Right cardiac atrium (tissue), 5 donors: ENCODE data around the gene DTD2. TPM values are rescaled to one million over a fixed set of nuclear protein-coding genes. Genes with fewer than 3 reads are reported as not detected.

Experiments
- ATAC-seq, 2 donors: fragments of 200-7000 bp; cut with Tn5 transposase; one replicate each; pipeline versions ENCODE4 v1.8.0 to v1.9.1; 2020; ENCODE audit warnings: moderate library complexity in 2 of 2, mild to moderate bottlenecking in 1 of 2
- DNase-seq, 3 donors: peaks; one replicate each; pipeline ENCODE4 v3.0.0-alpha.2; 2020
- H3K27ac ChIP-seq: one replicate; pipeline ENCODE4 v1.5.1; 2013; ENCODE audit warnings: mild to moderate bottlenecking, low read length, control low read depth, moderate library complexity
- H3K27me3 ChIP-seq: one replicate; pipeline ENCODE4 v1.6.1; 2013; ENCODE audit not compliant: control insufficient read depth, insufficient read depth
- H3K4me1 ChIP-seq: one replicate; pipeline ENCODE4 v1.6.1; 2013; ENCODE audit warnings: low read length; ENCODE audit not compliant: control insufficient read depth, insufficient read depth
- H3K4me3 ChIP-seq: one replicate; pipeline ENCODE4 v1.5.1; 2013; ENCODE audit warnings: low read length, control low read depth
- H3K9me3 ChIP-seq: one replicate; pipeline ENCODE4 v1.6.1; 2013; ENCODE audit warnings: low read length; ENCODE audit not compliant: control insufficient read depth
- WGBS: extraction: QIAGEN DNeasy Blood & Tissue Kit; methylation state at CpG from one replicate; pipeline ENCODE4 v1.1.7; 2013; 5-methylcytosine and 5-hydroxymethylcytosine counted together
- intact Hi-C, 4 donors: fragments of 100-400 bp; cut with DNase I; formaldehyde crosslinking; loops; one replicate each; pipeline versions ENCODE4 v1.11.0 to v1.14.0; 2022 to 2023
- polyA plus RNA-seq: library from polyadenylated mRNA; stranded (reverse); fragments of 200-250 nt; gene quantifications from one replicate; pipeline ENCODE4 v1.2.3, GENCODE V29; 2013
- total RNA-seq, 4 donors: library from RNA; stranded (reverse); fragmentation: NEBNext Ultra II Directional; extraction: Animal tissue kit (Norgen Biotek cat#: 25700); gene quantifications; one replicate each; pipeline ENCODE4 v1.2.1, GENCODE V29; 2021
- donor health status: healthy with polysubstance abuse.
- donor health status: DM: no; HTN: yes; CAD: no.
- donor health status: DM: no; HTN: no; CAD: no.
- donor health status: DM: no; HTN: yes; CAD: no; lungs with severe emphysema.
- donor health status: DM: yes; HTN: yes; CAD: no.

DTD2 gene
- total and polyA plus RNA-seq, 5 donors = 7.0 to 10.7 (median 9.0) TPM

DNA sequence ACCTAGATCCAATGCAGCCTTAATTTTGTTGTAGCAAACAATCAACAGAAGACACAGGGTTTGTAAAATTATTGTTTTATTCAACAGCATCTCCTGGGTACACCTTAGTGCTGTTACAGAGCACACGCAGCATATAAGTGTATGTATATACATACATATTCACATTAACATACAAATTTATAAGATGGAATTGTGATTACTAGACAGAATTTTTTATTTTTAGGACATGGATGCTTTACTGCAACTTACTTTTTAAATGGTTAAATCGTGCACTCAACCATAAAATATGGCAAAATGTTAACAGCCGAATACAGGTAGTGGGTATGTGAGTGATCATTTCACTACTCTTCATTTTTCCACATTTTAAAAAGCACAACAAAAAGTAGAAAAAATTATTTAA is 53.6 kb downstream of the DTD2 start:
- H3K4me3 ChIP-seq = no peak overlapping the region
- DNase-seq = no peak
- H3K9me3 ChIP-seq = no peaks in the 10 kb centered on the region
- intact Hi-C loops = no loop called here
- ATAC-seq = no peak
- H3K27ac ChIP-seq = no peak overlapping the region
- H3K4me1 ChIP-seq = peaks cover 1% of the 10 kb centered on the region
- WGBS = 96% methylated on average over 3 of the region's 3 CpGs
- no peaks in the 10 kb centered on the region for H3K27me3 ChIP-seq

DNA sequence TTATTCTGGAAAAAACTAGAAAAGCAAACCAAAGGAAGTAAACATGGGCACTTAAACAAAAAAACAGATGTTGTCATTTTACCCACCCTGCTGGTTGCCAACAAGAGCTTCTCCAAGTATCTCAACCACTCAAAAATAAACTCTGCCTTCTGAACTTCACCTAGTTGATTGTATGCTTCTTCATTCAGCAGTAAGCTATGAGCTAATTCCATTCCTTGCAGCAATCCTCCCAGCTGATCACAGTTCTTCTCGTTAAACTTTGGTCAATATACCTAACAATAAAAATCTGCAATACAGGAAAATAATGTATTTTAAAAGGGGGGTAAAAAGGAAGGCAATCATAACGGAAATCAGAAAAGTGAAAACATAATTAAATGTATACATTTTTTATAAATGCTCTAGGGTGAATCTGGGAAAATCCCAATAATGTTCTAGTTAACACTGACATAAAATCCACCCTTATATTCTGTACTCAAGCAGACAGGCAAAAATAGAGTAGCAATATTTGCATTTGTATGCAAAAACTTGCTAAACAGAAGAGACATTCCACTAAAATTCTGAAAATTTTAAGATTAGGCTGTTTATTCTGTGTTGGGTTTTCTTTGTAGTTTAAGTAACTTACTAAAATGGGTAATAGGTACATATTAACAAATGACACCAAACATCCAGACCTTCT is 54.4 kb downstream of the DTD2 start:
- peaks cover 1% of the 10 kb centered on the region for H3K4me1 ChIP-seq
- H3K27ac ChIP-seq = no peak overlapping the region
- WGBS = 72% methylated on average over 2 of the region's 2 CpGs
- intact Hi-C loops = no loop called here
- H3K27me3 ChIP-seq = no peaks in the 10 kb centered on the region
- H3K4me3 ChIP-seq = no peak overlapping the region
- DNase-seq (no peak), ATAC-seq (no peak)
- no peaks in the 10 kb centered on the region for H3K9me3 ChIP-seq

DNA sequence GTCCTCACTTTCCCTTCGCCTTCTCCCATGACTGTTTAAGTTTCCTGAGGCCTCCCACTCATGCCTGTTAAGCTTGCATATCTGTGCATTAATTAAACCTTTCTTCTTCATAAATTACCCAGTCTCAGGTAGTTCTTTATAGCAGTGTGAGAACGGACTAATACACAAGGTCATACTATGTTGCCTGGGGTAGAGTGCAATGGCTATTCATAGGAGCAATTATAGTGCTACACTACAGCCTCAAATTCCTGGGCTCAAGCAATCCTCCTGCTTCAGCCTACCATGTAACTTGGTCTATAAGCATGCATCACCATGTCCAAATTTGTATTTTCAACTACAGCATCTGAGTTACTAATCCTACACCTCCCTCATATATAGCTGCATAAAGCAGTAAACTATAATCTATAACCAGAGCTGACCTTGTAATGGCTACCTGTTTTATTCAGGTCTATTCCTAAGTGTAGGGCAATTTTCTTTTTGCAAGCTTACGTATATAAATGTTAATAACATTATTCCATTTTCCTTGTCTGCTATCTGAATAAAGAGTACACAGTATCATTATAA is 55.9 kb downstream of the DTD2 start:
- Histone ChIP-seq H3K4me3 (no peak overlapping the region), H3K27me3 (no peaks in the 10 kb centered on the region), H3K4me1 (peaks cover 1% of the 10 kb centered on the region), H3K9me3 (no peaks in the 10 kb centered on the region), H3K27ac (no peak overlapping the region)
- ATAC-seq = no peak
- WGBS = 92% methylated on average over 3 of the region's 3 CpGs
- intact Hi-C loops = no loop called here
- no peak for DNase-seq

GRCh38 chr14:31400031-31400638 is 57.2 kb downstream of the DTD2 start:
- H3K27ac ChIP-seq = no peak overlapping the region
- no peaks in the 10 kb centered on the region for H3K27me3 ChIP-seq
- no peak overlapping the region for H3K4me3 ChIP-seq
- H3K9me3 ChIP-seq = no peaks in the 10 kb centered on the region
- 84% methylated on average over 5 of the region's 5 CpGs for WGBS
- peaks cover 1% of the 10 kb centered on the region for H3K4me1 ChIP-seq
- no peak for DNase-seq
- intact Hi-C loops = no loop called here
- no peak for ATAC-seq

Other genes starting within 250 kb of the DTD2 start
- gene HECTD1, start 249.7 kb downstream of the DTD2 start, total RNA-seq = 100 to 1,000 TPM; 122 to 159 (median 141) TPM
- gene HECTD1, start 249.7 kb downstream of the DTD2 start, polyA plus RNA-seq = 67.3 TPM
- gene HEATR5A, start 37.0 kb downstream of the DTD2 start, total RNA-seq = 10 to 100 TPM; 34.0 to 54.1 (median 41.3) TPM
- gene HEATR5A, start 37.0 kb downstream of the DTD2 start, polyA plus RNA-seq = 15.0 TPM
- gene GPR33, start 30.5 kb upstream of the DTD2 start, total RNA-seq = not detected
- not detected for gene GPR33, start 30.5 kb upstream of the DTD2 start, polyA plus RNA-seq
- gene NUBPL, start 103.9 kb upstream of the DTD2 start, total RNA-seq = 10 to 100 TPM; 19.1 to 23.9 (median 22.2) TPM
- 9.6 TPM for gene NUBPL, start 103.9 kb upstream of the DTD2 start, polyA plus RNA-seq